Neuronal stem cell (in vitro differentiated cells): Measurements from ENCODE around the gene POC1A.
"Not testable (repeated sequence)": the region's sequence is repeated elsewhere in the genome, so short reads cannot be mapped to it uniquely, and the experiment has no call there.

Source experiments
- DNase-seq: peaks from one replicate; pipeline ENCODE4 v3.0.0-alpha.2; 2013; ENCODE audit warnings: low spot score
- H2AFZ ChIP-seq: one replicate; pipeline ENCODE4 v1.6.1; 2013; ENCODE audit warnings: mild to moderate bottlenecking, low read length, inconsistent platforms
- H2AK5ac ChIP-seq: 2 replicates; pipeline ENCODE4 v1.6.1; 2013; ENCODE audit warnings: low read depth, mild to moderate bottlenecking, inconsistent platforms, low read length, moderate library complexity, mixed read lengths
- H2BK120ac ChIP-seq: 2 replicates; pipeline ENCODE4 v1.6.1; 2013; ENCODE audit warnings: low read depth, mild to moderate bottlenecking, inconsistent platforms, low read length, moderate library complexity, mixed read lengths
- H2BK12ac ChIP-seq: one replicate; pipeline ENCODE4 v1.6.1; 2013; ENCODE audit warnings: low read length, inconsistent platforms
- H2BK15ac ChIP-seq: 2 replicates; pipeline ENCODE4 v1.6.1; 2013; ENCODE audit warnings: mild to moderate bottlenecking, low read length, inconsistent platforms, mixed read lengths
- H2BK5ac ChIP-seq: one replicate; pipeline ENCODE4 v1.6.1; 2013; ENCODE audit warnings: inconsistent platforms, mild to moderate bottlenecking, low read length, moderate library complexity
- H3K14ac ChIP-seq: one replicate; pipeline ENCODE4 v1.6.1; 2013; ENCODE audit warnings: low read length, inconsistent platforms
- H3K18ac ChIP-seq: 2 replicates; pipeline ENCODE4 v1.6.1; 2013; ENCODE audit warnings: low read length, inconsistent platforms
- H3K23ac ChIP-seq: 2 replicates; pipeline ENCODE4 v1.6.1; 2013; ENCODE audit warnings: low read depth, mild to moderate bottlenecking, mixed read lengths, low read length, inconsistent platforms; ENCODE audit not compliant: poor library complexity
- H3K27ac ChIP-seq: replicated peaks from 3 replicates; pipeline ENCODE4 v1.5.1; 2013; ENCODE audit warnings: low read length, inconsistent platforms
- H3K27me3 ChIP-seq, 3 experiments: 2 replicates each; pipeline ENCODE4 v1.6.1; 2013; ENCODE audit warnings: low read length in 3 of 3, mild to moderate bottlenecking in 2 of 3, inconsistent platforms in 1 of 3, low read depth in 1 of 3, mixed read lengths in 1 of 3, moderate library complexity in 1 of 3; ENCODE audit not compliant: control insufficient read depth in 3 of 3, insufficient read depth in 3 of 3
- H3K36me3 ChIP-seq, 2 donors: replicated peaks in 1 of 2; 2 replicates each; pipeline ENCODE4 v1.6.1; 2013; ENCODE audit warnings: low read length in 2 of 2; ENCODE audit not compliant: control insufficient read depth in 2 of 2, insufficient read depth in 2 of 2
- H3K4ac ChIP-seq: 2 replicates; pipeline ENCODE4 v1.6.1; 2013; ENCODE audit warnings: inconsistent platforms, mild to moderate bottlenecking, low read length, moderate library complexity
- H3K4me1 ChIP-seq, 2 donors: 1 replicate in 1 of 2; 2 replicates in 1 of 2; pipeline ENCODE4 v1.6.1; 2013; ENCODE audit warnings: low read length in 2 of 2, low read depth in 1 of 2; ENCODE audit not compliant: control insufficient read depth in 2 of 2, insufficient read depth in 1 of 2
- H3K4me2 ChIP-seq: one replicate; pipeline ENCODE4 v1.6.1; 2013; ENCODE audit warnings: mild to moderate bottlenecking, low read length, inconsistent platforms; ENCODE audit not compliant: insufficient read depth, poor library complexity, severe bottlenecking
- H3K4me3 ChIP-seq, 2 donors: 2 replicates each; pipeline ENCODE4 v1.5.1; 2013; ENCODE audit warnings: low read length in 2 of 2, mild to moderate bottlenecking in 2 of 2, inconsistent platforms in 1 of 2, moderate library complexity in 1 of 2
- H3K79me1 ChIP-seq: one replicate; pipeline ENCODE4 v1.6.1; 2013; ENCODE audit warnings: low read depth, mild to moderate bottlenecking, inconsistent platforms, low read length, moderate library complexity
- H3K9ac ChIP-seq: one replicate; pipeline ENCODE4 v1.6.1; 2013; ENCODE audit warnings: mild to moderate bottlenecking, low read depth, low read length, inconsistent platforms; ENCODE audit not compliant: poor library complexity
- H3K9me3 ChIP-seq, 2 donors: replicated peaks in 1 of 2; 2 replicates each; pipeline versions ENCODE3 to v1.6.1; 2013; ENCODE audit warnings: low read length in 2 of 2, mild to moderate bottlenecking in 2 of 2, inconsistent platforms in 1 of 2, low read depth in 1 of 2, mixed read lengths in 1 of 2, moderate library complexity in 1 of 2; ENCODE audit not compliant: control insufficient read depth in 2 of 2, insufficient read depth in 1 of 2
- H4K8ac ChIP-seq: one replicate; pipeline ENCODE4 v1.6.1; 2013; ENCODE audit warnings: low read depth, mild to moderate bottlenecking, inconsistent platforms, low read length, moderate library complexity
- H4K91ac ChIP-seq: one replicate; pipeline ENCODE4 v1.6.1; 2013; ENCODE audit warnings: low read length, low read depth, mild to moderate bottlenecking, inconsistent platforms; ENCODE audit not compliant: poor library complexity
- WGBS, 2 donors: extraction: QIAGEN DNeasy Blood & Tissue Kit; methylation state at CpG; one replicate each; pipeline ENCODE4 v1.1.7; 2013; ENCODE audit warnings: missing lambda C conversion rate in 2 of 2, mixed read lengths in 1 of 2; ENCODE audit not compliant: insufficient read length in 2 of 2, insufficient replicate concordance in 1 of 2; ENCODE audit errors: extremely low coverage in 2 of 2; 5-methylcytosine and 5-hydroxymethylcytosine counted together

The POC1A gene

GRCh38 chr3:52153389-52154096 is 680 bp downstream of the POC1A start:
- peak overlapping the region; percentile 71 for H2BK15ac ChIP-seq
- H4K91ac ChIP-seq: no peak overlapping the region
- peaks cover 7% of the 10 kb centered on the region for H3K79me1 ChIP-seq
- DNase-seq: no peak
- H3K23ac ChIP-seq: peak overlapping the region; percentile 68
- peaks cover 20 to 25% of the 10 kb centered on the region in 2 donors for H3K36me3 ChIP-seq
- H3K4me2 ChIP-seq: peak overlapping the region; percentile 80
- H3K9me3 ChIP-seq: no peaks in the 10 kb centered on the region
- H4K8ac ChIP-seq: no peak overlapping the region
- peak overlapping the region; percentile 96 for H3K9ac ChIP-seq
- H2AK5ac ChIP-seq: peak overlapping the region; percentile 89
- H2BK120ac ChIP-seq: no peak overlapping the region
- peak overlapping the region; percentile 99 for H2AFZ ChIP-seq
- H2BK12ac ChIP-seq: no peak overlapping the region
- peaks cover 7 to 10% of the 10 kb centered on the region in 2 donors for H3K4me1 ChIP-seq
- H3K14ac ChIP-seq: no peak overlapping the region
- H3K18ac ChIP-seq: peak overlapping the region; percentile 92
- H3K27me3 ChIP-seq: no peaks in the 10 kb centered on the region
- no CpG with 5 or more reads among the region's 18 CpGs for WGBS, 2 donors
- H3K4ac ChIP-seq: no peak overlapping the region
- H3K4me3 ChIP-seq: peak overlapping the region; percentile 89 to 93
- peak overlapping the region; percentile 90 for H2BK5ac ChIP-seq
- peak overlapping the region; percentile 13 for H3K27ac ChIP-seq

GRCh38 chr3:52151991-52152390 is 2.2 kb downstream of the POC1A start:
- WGBS, 2 donors: no CpG with 5 or more reads among the region's 4 CpGs
- not testable (repeated sequence) for H3K79me1 ChIP-seq, H3K18ac ChIP-seq

GRCh38 chr3:52150860-52151259 is 3.4 kb downstream of the POC1A start:
- Histone ChIP-seq H2BK15ac (no peak overlapping the region), H3K27me3 (no peaks in the 10 kb centered on the region), H2AFZ (no peak overlapping the region), H2BK120ac (no peak overlapping the region), H3K4me2 (no peak overlapping the region), H2BK5ac (no peak overlapping the region), H3K79me1 (peaks cover 7% of the 10 kb centered on the region), H3K4ac (no peak overlapping the region), H4K91ac (no peak overlapping the region), H2AK5ac (no peak overlapping the region), H3K14ac (no peak overlapping the region), H3K18ac (no peak overlapping the region), H3K27ac (no peak overlapping the region), H3K9me3 (no peaks in the 10 kb centered on the region), H3K23ac (no peak overlapping the region), H3K36me3 (peaks cover 39 to 50% of the 10 kb centered on the region in 2 donors), H2BK12ac (no peak overlapping the region), H3K4me3 (no peak overlapping the region), H3K9ac (no peak overlapping the region), H3K4me1 (peaks cover 7 to 10% of the 10 kb centered on the region in 2 donors), H4K8ac (no peak overlapping the region)
- WGBS, 2 donors: no CpG with 5 or more reads among the region's 4 CpGs
- no peak for DNase-seq

More at GRCh38 chr3:52151991-52152390, 2.2 kb downstream of the POC1A start:
- H3K9ac ChIP-seq, H3K27ac ChIP-seq, DNase-seq, H2BK120ac ChIP-seq, H3K27me3 ChIP-seq, H3K9me3 ChIP-seq, H2BK15ac ChIP-seq, H2BK5ac ChIP-seq, H3K4ac ChIP-seq, H2AFZ ChIP-seq, H3K23ac ChIP-seq, H4K91ac ChIP-seq, H3K4me2 ChIP-seq, H2AK5ac ChIP-seq, H2BK12ac ChIP-seq, H3K4me3 ChIP-seq, H4K8ac ChIP-seq, H3K14ac ChIP-seq: not testable (repeated sequence)
- peaks cover 7 to 10% of the 10 kb centered on the region in 2 donors for H3K4me1 ChIP-seq
- peaks cover 28 to 39% of the 10 kb centered on the region in 2 donors for H3K36me3 ChIP-seq

- no peak overlapping the region for H3K18ac ChIP-seq
- no peak overlapping the region for H3K4ac ChIP-seq
- no peak overlapping the region for H2BK120ac ChIP-seq
- H2AK5ac ChIP-seq: no peak overlapping the region
- no peaks in the 10 kb centered on the region for H3K9me3 ChIP-seq
- no peak overlapping the region for H3K4me3 ChIP-seq
- no peak overlapping the region for H3K14ac ChIP-seq
- peaks cover 44 to 56% of the 10 kb centered on the region in 2 donors for H3K36me3 ChIP-seq
- no peak overlapping the region for H4K91ac ChIP-seq
- no peak overlapping the region for H3K4me2 ChIP-seq
- H2BK15ac ChIP-seq: no peak overlapping the region
- H4K8ac ChIP-seq: no peak overlapping the region
- H3K4me1 ChIP-seq: peaks cover 7 to 10% of the 10 kb centered on the region in 2 donors
- H2BK12ac ChIP-seq: no peak overlapping the region
- H2AFZ ChIP-seq: no peak overlapping the region
- no peak overlapping the region for H2BK5ac ChIP-seq
- no peaks in the 10 kb centered on the region for H3K27me3 ChIP-seq
- no peak overlapping the region for H3K27ac ChIP-seq
- peak overlapping the region; percentile 24 for H3K9ac ChIP-seq
- no CpG with 5 or more reads among the region's 3 CpGs for WGBS, 2 donors
- H3K79me1 ChIP-seq: peaks cover 7% of the 10 kb centered on the region
- no peak for DNase-seq
- no peak overlapping the region for H3K23ac ChIP-seq
Observed at GRCh38 chr3:52150357-52150756, 3.9 kb downstream of the POC1A start.
